Upper lobe of left lung (tissue), 4 donors: ENCODE data around the gene NUP214.

Experiments used
- CTCF ChIP-seq, 6 experiments: fragments of 450-650 bp in 4 of 6; fragments of 200-600 bp in 2 of 6; sonication (generic) in 2 of 6; IDR thresholded peaks; one replicate each; pipeline ENCODE4 v1.5.1; 2016 to 2019; ENCODE audit warnings: antibody characterized with exemption in 6 of 6
- EP300 ChIP-seq, 4 donors: sonication (generic); formaldehyde crosslinking; IDR thresholded peaks; one replicate each; pipeline ENCODE4 v1.5.1; 2017; ENCODE audit warnings: antibody characterized with exemption in 4 of 4, control low read depth in 2 of 4
- POLR2A ChIP-seq, 4 donors: fragments of 450-650 bp; IDR thresholded peaks; one replicate each; pipeline ENCODE4 v1.5.1; 2016 to 2017; ENCODE audit warnings: antibody characterized with exemption in 4 of 4, mild to moderate bottlenecking in 2 of 4
- POLR2AphosphoS5 ChIP-seq, 2 donors: sonication (generic); formaldehyde crosslinking; IDR thresholded peaks; one replicate each; pipeline ENCODE4 v1.5.1; 2017; ENCODE audit warnings: antibody characterized with exemption in 2 of 2

DNA sequence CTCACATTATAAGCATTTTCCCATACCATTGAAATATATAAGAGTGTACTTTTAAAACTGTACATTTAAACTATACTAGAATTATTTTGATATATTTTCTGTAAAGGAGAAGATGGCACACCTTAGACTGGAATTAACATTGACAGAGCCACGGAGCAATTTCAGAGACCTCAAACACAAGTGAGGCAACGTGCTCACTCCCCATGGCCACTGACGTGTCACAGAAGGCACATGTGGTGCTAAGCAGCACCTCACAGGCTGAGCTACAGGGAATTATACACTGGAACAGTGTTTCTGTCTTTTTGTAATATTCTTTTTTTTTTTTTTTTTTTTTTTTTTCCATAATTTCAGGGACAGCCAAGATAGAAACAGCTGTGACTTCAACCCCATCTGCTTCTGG lies 66.5 kb downstream of the NUP214 start:
- TF ChIP-seq CTCF (IDR thresholded peaks at IDR 0.05) = no peak
- no peak for TF ChIP-seq POLR2AphosphoS5 (IDR thresholded peaks at IDR 0.05)
- no peak for TF ChIP-seq EP300 (IDR thresholded peaks at IDR 0.05)
- no peak for TF ChIP-seq POLR2A (IDR thresholded peaks at IDR 0.05)
